HG02885 (cell line): Measurements from ENCODE around the gene VPS52.
"Not testable (repeated sequence)": the region's sequence is repeated elsewhere in the genome, so short reads cannot be mapped to it uniquely, and the experiment has no call there.

Source experiments
- ATAC-seq: cut with Tn5 transposase; IDR thresholded peaks from one replicate; pipeline ENCODE4 v1.9.1; 2021; ENCODE audit warnings: mild to moderate bottlenecking; ENCODE audit not compliant: unreplicated experiment, poor library complexity

VPS52 gene

GRCh38 chr6:33259032-33259431, 12.6 kb downstream of the VPS52 start:
- no peak for ATAC-seq

GRCh38 chr6:33254591-33254990, 17.1 kb downstream of the VPS52 start:
- ATAC-seq = no peak

DNA sequence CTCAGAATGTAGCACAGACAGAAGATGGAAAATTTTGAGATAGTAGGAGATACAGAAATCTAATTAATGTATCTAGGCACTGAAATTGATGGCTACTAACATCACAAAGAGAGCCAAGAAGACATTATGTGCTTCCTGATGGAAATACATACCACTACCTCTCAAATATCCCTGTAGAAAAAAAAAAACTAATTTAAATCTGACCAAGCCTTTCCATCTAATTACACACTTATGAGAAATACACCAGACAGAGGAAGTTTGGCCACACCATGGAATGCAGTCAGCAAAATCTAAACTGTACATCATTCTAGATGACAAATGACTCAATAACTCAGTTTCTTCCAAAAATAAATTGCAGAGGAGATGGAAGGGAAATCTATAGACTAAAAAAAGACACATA, 18.9 kb downstream of the VPS52 start:
- ATAC-seq = no peak

GRCh38 chr6:33251395-33252012, 20.2 kb downstream of the VPS52 start:
- ATAC-seq = no peak

GRCh38 chr6:33250731-33251130, 20.9 kb downstream of the VPS52 start:
- ATAC-seq = no peak

- ATAC-seq = no peak
These were observed 21.7 kb downstream of the VPS52 start for GRCh38 chr6:33249732-33250630.

GRCh38 chr6:33248932-33249731, 22.5 kb downstream of the VPS52 start:
- peak; percentile 90 for ATAC-seq

- no peak for ATAC-seq
These were observed 23.1 kb downstream of the VPS52 start for GRCh38 chr6:33248643-33248931.

DNA sequence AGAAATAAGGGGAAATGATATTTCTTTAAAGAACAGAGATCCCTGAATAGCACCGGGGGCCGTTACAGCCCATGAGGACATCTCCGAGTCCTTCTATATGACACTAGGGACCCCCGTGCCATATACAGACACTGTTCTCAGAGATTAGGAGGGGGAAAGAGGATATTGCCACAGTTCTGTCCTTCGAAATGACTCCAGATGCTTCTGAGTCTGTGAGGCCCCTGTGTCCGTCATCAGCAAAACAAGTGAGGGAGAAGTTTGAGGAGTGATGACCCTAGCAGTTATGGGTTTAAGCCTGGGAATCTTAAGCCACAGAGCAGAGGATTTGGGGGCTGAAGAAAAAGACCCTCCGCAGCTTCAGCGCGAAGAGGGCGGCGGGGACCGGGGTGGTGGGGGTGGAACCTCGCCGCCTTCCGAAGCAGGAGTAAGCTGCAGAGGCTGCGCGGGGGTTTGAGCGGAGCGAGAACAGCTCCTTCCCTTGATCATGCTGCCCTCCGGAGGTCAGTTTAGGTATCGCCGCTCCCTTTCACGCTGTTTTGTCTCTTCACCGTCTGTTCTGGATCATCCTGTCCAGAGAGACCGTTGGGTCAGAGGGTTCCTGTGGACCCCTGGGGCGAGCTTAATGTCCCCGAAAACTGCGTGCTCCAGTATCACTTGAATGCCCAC, 23.6 kb downstream of the VPS52 start:
- ATAC-seq = no peak

DNA sequence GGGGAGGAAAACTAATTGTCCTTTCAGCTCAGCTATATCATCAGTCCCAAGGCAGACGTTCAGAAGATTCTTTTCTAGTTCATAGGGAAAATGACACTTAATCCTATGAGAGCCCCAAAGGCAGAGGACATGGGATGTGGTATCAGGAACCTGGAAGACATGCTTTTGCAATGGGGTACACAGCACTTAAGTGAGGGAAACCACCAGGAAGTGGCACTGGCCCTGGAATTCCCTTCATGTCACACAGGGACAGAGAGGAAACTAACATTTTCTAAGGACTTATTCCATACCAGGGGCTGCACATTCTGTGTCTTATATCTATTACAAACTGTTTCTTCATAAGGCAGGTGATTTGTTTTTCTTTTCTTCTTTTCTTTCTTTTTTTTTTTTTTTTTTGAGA, 28.2 kb downstream of the VPS52 start:
- ATAC-seq = no peak

DNA sequence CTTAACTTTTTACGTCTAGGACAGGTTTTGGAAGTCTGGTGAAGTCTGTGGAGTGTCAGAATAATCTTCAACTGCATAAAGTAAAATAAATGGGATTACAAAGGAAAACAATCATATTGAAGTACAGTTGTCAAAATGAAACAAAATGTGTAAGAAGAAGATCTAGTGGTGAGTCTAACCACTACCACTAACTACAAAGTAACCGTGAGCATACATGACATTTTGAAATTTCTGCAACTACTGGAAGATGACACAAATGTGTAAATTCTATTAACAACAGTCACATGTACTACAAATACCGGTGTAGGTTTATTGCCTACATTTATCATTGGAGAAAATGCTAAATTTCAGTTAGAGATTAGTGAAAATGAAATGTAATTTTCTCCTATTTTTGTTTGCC, 29.7 kb downstream of the VPS52 start:
- no peak for ATAC-seq

GRCh38 chr6:33237741-33238140, 33.9 kb downstream of the VPS52 start:
- no peak for ATAC-seq

DNA sequence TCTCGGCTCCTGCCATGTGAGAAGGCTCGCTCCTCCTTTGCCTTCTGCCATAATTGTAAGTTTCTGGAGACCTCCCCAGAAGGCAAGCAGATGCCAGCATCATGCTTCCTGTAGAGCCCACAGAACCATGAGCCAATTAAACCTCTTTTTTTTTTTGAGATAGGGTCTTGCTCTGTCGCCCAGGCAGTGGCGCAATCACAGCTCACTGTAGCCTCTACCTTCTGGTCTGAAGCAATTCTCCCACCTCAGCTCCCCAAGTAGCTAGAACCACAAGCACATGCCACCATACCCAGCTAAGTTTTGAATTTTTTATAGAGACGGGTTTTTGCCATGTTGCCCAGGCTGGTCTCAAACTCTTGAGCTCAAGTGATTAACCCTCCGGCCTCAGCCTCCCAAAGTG, 34.8 kb downstream of the VPS52 start:
- no peak for ATAC-seq

GRCh38 chr6:33236328-33236727, 35.3 kb downstream of the VPS52 start:
- no peak for ATAC-seq

DNA sequence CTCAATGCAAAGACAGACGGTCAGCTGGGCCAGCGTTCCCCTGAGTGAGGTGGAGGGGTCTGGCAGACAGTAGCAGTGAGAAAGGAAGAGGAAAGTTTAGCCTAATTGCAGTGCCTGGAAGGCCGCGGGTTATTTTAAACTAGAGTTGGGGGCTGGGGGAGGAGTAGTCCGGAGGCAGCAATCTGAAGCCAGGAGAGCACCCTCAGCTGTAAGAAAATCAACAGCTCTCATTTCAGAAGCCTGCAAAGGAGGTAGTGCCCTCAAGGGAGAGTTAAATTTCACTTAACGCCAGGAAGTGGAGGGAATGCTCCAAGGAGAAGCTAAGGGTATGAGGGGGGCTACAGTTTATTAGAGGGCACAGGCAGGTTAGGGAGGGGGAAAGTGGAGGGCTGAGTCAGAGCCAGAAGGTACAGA, 36.4 kb downstream of the VPS52 start:
- ATAC-seq = no peak

DNA sequence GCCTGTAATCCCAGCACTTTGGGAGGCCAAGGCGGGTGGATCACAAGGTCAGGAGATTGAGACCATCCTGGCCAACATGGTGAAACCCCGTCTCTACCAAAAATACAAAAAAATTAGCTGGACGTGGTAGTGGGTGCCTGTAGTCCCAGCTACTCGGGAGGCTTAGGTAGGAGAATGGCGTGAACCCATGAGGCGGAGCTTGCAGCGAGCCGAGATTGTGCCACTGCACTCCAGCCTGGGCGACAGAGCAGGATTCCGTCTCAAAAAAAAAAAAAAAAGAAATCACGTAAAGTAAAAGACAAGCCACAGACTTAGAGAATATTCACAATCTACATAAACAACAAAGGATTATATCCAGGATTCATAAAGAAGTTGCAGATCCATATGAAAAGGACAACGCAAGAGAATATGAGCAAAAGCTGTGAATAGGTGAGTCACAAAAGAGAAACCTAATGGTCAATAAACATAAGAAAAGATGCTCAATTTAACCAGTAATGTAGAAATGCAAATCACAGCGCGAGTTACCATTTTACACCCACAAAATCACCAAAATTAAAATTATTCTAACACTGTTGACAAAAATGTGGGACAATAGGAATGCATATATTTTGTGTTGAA, 45.1 kb downstream of the VPS52 start:
- ATAC-seq = not testable (repeated sequence)

DNA sequence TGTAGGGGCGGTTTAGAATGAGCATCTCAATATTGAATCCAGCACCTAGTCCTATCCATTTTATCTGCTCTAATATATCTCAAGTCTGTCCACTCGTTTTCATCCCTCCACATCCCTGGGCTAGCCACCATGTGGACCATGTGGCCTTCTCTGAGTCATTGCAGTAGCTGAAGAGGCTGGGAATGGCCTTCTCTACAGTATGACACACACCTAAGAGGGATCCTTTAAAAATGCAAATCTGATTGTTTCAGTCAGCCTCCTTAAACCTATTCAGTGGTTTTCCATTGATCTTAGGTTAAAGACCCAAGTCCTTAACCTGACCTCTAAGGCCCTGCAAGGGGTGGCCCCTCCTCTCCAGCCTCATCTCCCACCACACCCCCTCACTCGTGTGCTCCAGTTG, 54.0 kb downstream of the VPS52 start:
- no peak for ATAC-seq

GRCh38 chr6:33217246-33217645, 54.4 kb downstream of the VPS52 start:
- no peak for ATAC-seq

DNA sequence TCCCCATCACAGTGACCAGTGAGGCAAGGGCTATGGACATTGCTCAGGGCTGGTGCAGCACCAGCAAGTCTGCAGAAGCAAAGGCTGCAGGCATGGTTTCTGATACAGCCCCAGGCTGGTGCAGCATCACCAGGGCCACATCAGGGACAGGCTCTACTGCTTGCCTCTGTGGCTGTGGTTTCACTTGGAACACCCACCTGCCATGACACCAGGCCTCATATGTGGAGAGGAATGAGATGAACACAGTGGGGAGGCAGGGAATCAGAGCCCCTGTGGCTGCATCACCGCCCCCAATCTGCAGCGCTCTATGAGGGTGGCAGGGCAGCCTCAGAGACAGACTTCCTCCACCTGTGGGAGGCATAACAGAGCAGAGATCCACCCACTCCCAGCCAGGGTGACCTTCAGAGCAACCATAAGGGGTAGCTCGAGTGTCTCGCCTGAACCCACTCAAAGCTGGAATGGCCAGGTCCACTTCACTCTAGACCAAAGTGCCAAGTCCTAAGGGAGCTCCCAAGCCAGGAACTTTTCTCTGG, 55.5 kb downstream of the VPS52 start:
- no peak for ATAC-seq
